Mesendoderm (in vitro differentiated cells): ENCODE results near the gene MYO6.

Experiments
- DNase-seq: peaks from one replicate; pipeline ENCODE4 v3.0.0; 2013
- H2AK5ac ChIP-seq: 2 replicates; pipeline ENCODE4 v1.6.1; 2013; ENCODE audit warnings: low read length, inconsistent platforms
- H2BK120ac ChIP-seq: 2 replicates; pipeline ENCODE4 v1.6.1; 2013; ENCODE audit warnings: low read depth, mild to moderate bottlenecking, low read length, moderate library complexity, mixed read lengths
- H2BK15ac ChIP-seq: replicated peaks from 2 replicates; pipeline ENCODE4 v1.6.1; 2013; ENCODE audit warnings: low read depth, mild to moderate bottlenecking, moderate library complexity
- H2BK5ac ChIP-seq: 2 replicates; pipeline ENCODE4 v1.6.1; 2013; ENCODE audit warnings: low read length, inconsistent platforms
- H3K18ac ChIP-seq: 2 replicates; pipeline ENCODE4 v1.6.1; 2013; ENCODE audit warnings: mild to moderate bottlenecking, low read length, mixed read lengths
- H3K23ac ChIP-seq: one replicate; pipeline ENCODE4 v1.6.1; 2013; ENCODE audit warnings: low read length
- H3K27ac ChIP-seq: 2 replicates; pipeline ENCODE4 v1.5.1; 2013; ENCODE audit warnings: low read depth, mild to moderate bottlenecking, inconsistent platforms, low read length, moderate library complexity
- H3K27me3 ChIP-seq: 2 replicates; pipeline ENCODE4 v1.6.1; 2013; ENCODE audit warnings: low read length, control low read depth, mild to moderate bottlenecking, inconsistent platforms; ENCODE audit not compliant: insufficient read depth, poor library complexity
- H3K36me3 ChIP-seq: 2 replicates; pipeline ENCODE4 v1.6.1; 2013; ENCODE audit warnings: low read length, inconsistent platforms; ENCODE audit not compliant: control insufficient read depth, insufficient read depth
- H3K4ac ChIP-seq: one replicate; pipeline ENCODE4 v1.6.1; 2013; ENCODE audit warnings: low read depth, mild to moderate bottlenecking, low read length, moderate library complexity
- H3K4me1 ChIP-seq: 2 replicates; pipeline ENCODE4 v1.6.1; 2013; ENCODE audit warnings: low read depth, low read length, inconsistent platforms; ENCODE audit not compliant: control insufficient read depth
- H3K4me2 ChIP-seq: 2 replicates; pipeline ENCODE4 v1.6.1; 2013; ENCODE audit warnings: low read length
- H3K4me3 ChIP-seq: 2 replicates; pipeline ENCODE4 v1.5.1; 2013; ENCODE audit warnings: mild to moderate bottlenecking, low read length
- H3K56ac ChIP-seq: one replicate; pipeline ENCODE4 v1.6.1; 2013; ENCODE audit warnings: low read length
- H3K79me1 ChIP-seq: 2 replicates; pipeline ENCODE4 v1.6.1; 2013; ENCODE audit warnings: low read length, inconsistent platforms
- H3K79me2 ChIP-seq: 2 replicates; pipeline ENCODE4 v1.6.1; 2013; ENCODE audit warnings: mild to moderate bottlenecking, low read length; ENCODE audit not compliant: control insufficient read depth, insufficient read depth
- H3K9ac ChIP-seq: 2 replicates; pipeline ENCODE4 v1.6.1; 2013; ENCODE audit warnings: low read length, inconsistent platforms
- H4K5ac ChIP-seq: one replicate; pipeline ENCODE4 v1.6.1; 2013; ENCODE audit warnings: low read length
- H4K8ac ChIP-seq: one replicate; pipeline ENCODE4 v1.6.1; 2013; ENCODE audit warnings: low read depth, mild to moderate bottlenecking, control low read depth, low read length, moderate library complexity
- WGBS: extraction: QIAGEN DNeasy Blood & Tissue Kit; methylation state at CpG from one replicate; pipeline ENCODE4 v1.1.7; 2013; ENCODE audit warnings: low lambda C conversion rate, missing lambda C conversion rate; ENCODE audit not compliant: insufficient coverage; ENCODE audit errors: extremely low coverage; 5-methylcytosine and 5-hydroxymethylcytosine counted together

MYO6 gene

DNA sequence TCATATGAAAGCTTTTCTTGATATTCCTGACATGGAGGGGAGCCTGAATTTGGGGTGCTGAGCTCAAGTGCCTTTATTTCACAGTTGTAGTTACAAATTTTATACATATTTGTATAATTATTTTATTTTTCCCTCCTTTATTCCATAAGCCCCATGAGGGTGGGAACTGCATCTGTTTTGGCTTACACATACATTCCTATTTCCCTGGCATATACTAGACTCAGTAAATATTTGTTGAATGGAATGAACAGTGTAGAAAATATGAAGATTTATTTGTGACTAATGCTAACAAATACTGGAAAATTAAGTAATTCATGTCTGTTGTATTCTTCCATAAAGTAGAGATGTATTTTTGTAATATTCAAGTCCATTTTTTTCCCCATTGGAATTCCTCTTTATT lies 127.1 kb downstream of the MYO6 start:
- Histone ChIP-seq H3K36me3 (no peaks in the 10 kb centered on the region), H4K5ac (no peak overlapping the region)

DNA sequence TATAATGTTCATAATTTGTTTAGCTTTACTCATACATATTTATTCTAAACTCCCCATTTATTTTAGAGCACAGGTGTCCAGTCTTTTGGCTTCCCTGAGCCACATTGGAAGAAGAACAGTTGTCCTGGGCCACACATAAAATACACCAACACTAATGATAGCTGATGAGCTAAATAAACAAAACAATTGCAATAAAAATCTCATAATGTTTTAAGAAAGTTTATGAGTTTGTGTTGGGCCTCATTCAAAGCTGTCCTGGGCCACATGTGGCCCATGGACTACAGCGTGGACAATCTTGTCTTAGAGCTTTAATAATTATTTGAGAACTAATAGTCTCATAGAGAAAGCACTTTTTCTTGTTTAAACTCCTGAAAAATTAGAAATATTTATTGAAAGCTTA lies 131.3 kb downstream of the MYO6 start:
- H4K8ac ChIP-seq = no peak overlapping the region
- H3K56ac ChIP-seq = no peak overlapping the region
- DNase-seq = no peak
- no peak overlapping the region for H2BK120ac ChIP-seq
- no peak overlapping the region for H3K4me2 ChIP-seq
- H3K23ac ChIP-seq = no peak overlapping the region
- no peak overlapping the region for H3K27ac ChIP-seq
- H3K4me1 ChIP-seq = no peaks in the 10 kb centered on the region
- H3K18ac ChIP-seq = no peak overlapping the region
- H3K27me3 ChIP-seq = no peaks in the 10 kb centered on the region
- H2AK5ac ChIP-seq = no peak overlapping the region
- H4K5ac ChIP-seq = no peak overlapping the region
- no peak overlapping the region for H2BK5ac ChIP-seq
- no peaks in the 10 kb centered on the region for H3K79me1 ChIP-seq
- no CpG with 5 or more reads among the region's 1 CpG for WGBS
- H3K4me3 ChIP-seq = no peak overlapping the region
- no peaks in the 10 kb centered on the region for H3K79me2 ChIP-seq
- H3K4ac ChIP-seq = no peak overlapping the region
- H2BK15ac ChIP-seq = no peak overlapping the region
- no peak overlapping the region for H3K9ac ChIP-seq
- H3K36me3 ChIP-seq = no peaks in the 10 kb centered on the region

More for the DNA sequence above, 127.1 kb downstream of the MYO6 start:
- no peak for DNase-seq
- Histone ChIP-seq H3K23ac (no peak overlapping the region), H3K9ac (no peak overlapping the region), H2AK5ac (no peak overlapping the region), H3K18ac (no peak overlapping the region), H4K8ac (no peak overlapping the region), H3K4me3 (no peak overlapping the region), H3K79me1 (no peaks in the 10 kb centered on the region), H3K27ac (no peak overlapping the region), H3K4me2 (no peak overlapping the region), H3K4me1 (no peaks in the 10 kb centered on the region), H3K56ac (no peak overlapping the region), H3K79me2 (no peaks in the 10 kb centered on the region), H2BK15ac (no peak overlapping the region), H3K4ac (no peak overlapping the region), H3K27me3 (no peaks in the 10 kb centered on the region), H2BK5ac (no peak overlapping the region), H2BK120ac (no peak overlapping the region)

DNA sequence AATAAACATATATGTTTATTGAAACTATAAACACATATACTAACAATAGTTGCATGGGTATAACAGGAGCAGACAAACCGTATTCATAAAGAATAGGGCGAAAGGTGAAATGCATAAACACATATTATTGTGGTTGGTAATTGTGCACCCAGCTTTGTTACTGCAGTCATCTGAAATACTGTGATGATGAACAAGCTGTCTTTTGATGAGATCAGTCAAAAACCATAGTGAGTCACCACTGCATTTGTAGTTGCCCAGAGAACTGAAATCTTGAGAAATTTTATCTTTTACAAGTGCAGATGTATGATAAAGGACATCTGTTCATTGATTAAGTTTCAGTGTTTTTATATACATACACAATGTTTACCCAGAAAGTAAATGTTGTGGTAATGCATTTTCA lies 133.7 kb downstream of the MYO6 start:
- H4K8ac ChIP-seq = no peak overlapping the region
- H2BK120ac ChIP-seq = no peak overlapping the region
- H3K9ac ChIP-seq = no peak overlapping the region
- no peaks in the 10 kb centered on the region for H3K27me3 ChIP-seq
- H3K79me2 ChIP-seq = no peaks in the 10 kb centered on the region
- WGBS = no CpG with 5 or more reads among the region's 2 CpGs
- no peak for DNase-seq
- H3K4me2 ChIP-seq = no peak overlapping the region
- no peak overlapping the region for H3K23ac ChIP-seq
- no peaks in the 10 kb centered on the region for H3K36me3 ChIP-seq
- H2BK5ac ChIP-seq = no peak overlapping the region
- no peak overlapping the region for H3K56ac ChIP-seq
- no peaks in the 10 kb centered on the region for H3K4me1 ChIP-seq
- H3K27ac ChIP-seq = no peak overlapping the region
- no peak overlapping the region for H2AK5ac ChIP-seq
- no peaks in the 10 kb centered on the region for H3K79me1 ChIP-seq
- no peak overlapping the region for H2BK15ac ChIP-seq
- H3K4ac ChIP-seq = no peak overlapping the region
- H4K5ac ChIP-seq = no peak overlapping the region
- H3K18ac ChIP-seq = no peak overlapping the region
- H3K4me3 ChIP-seq = no peak overlapping the region

GRCh38 chr6:75884822-75885221 lies 135.8 kb downstream of the MYO6 start:
- Histone ChIP-seq H3K18ac (no peak overlapping the region), H3K23ac (no peak overlapping the region), H4K8ac (no peak overlapping the region), H3K9ac (no peak overlapping the region), H3K56ac (no peak overlapping the region), H3K4ac (no peak overlapping the region), H3K4me2 (no peak overlapping the region), H3K4me3 (no peak overlapping the region), H2BK5ac (no peak overlapping the region), H3K79me2 (no peaks in the 10 kb centered on the region), H3K27me3 (no peaks in the 10 kb centered on the region), H3K27ac (no peak overlapping the region), H2BK120ac (no peak overlapping the region), H4K5ac (no peak overlapping the region), H3K36me3 (no peaks in the 10 kb centered on the region), H3K79me1 (no peaks in the 10 kb centered on the region), H3K4me1 (no peaks in the 10 kb centered on the region), H2AK5ac (no peak overlapping the region), H2BK15ac (no peak overlapping the region)
- WGBS = no CpG with 5 or more reads among the region's 2 CpGs
- DNase-seq = no peak

DNA sequence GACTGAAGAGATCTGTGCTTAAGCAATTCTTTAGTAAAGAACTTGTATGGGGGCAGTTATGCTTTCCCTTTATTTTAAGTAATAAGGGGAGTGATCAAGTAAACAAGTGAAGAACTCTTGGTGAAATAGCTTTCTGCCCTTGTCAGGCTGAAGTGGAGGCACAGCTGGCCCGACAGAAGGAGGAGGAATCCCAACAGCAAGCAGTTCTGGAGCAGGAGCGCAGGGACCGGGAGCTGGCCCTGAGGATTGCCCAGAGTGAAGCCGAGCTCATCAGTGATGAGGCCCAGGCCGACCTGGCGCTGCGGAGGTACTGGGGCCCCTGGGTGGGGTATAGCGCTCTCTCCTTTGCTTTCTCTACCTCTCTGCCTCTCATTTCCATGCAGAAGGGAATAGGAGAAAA lies 143.3 kb downstream of the MYO6 start:
- Histone ChIP-seq H3K36me3 (no peaks in the 10 kb centered on the region), H2AK5ac (no peak overlapping the region), H3K4me2 (no peak overlapping the region), H2BK15ac (no peak overlapping the region), H3K27ac (no peak overlapping the region), H4K5ac (no peak overlapping the region), H3K18ac (no peak overlapping the region), H3K56ac (no peak overlapping the region), H3K9ac (no peak overlapping the region), H3K79me1 (no peaks in the 10 kb centered on the region), H4K8ac (no peak overlapping the region), H3K4ac (no peak overlapping the region), H3K4me3 (no peak overlapping the region), H3K27me3 (no peaks in the 10 kb centered on the region), H2BK5ac (no peak overlapping the region), H3K4me1 (no peaks in the 10 kb centered on the region), H3K23ac (no peak overlapping the region), H2BK120ac (no peak overlapping the region), H3K79me2 (no peaks in the 10 kb centered on the region)
- no peak for DNase-seq
- no CpG with 5 or more reads among the region's 8 CpGs for WGBS

- DNase-seq = peak; percentile 76
- Histone ChIP-seq H3K4ac (no peak overlapping the region), H3K4me1 (no peaks in the 10 kb centered on the region), H3K4me2 (no peak overlapping the region), H3K27ac (no peak overlapping the region), H3K36me3 (no peaks in the 10 kb centered on the region), H3K4me3 (no peak overlapping the region), H2AK5ac (no peak overlapping the region), H3K79me2 (no peaks in the 10 kb centered on the region), H4K8ac (no peak overlapping the region), H3K23ac (no peak overlapping the region), H3K79me1 (no peaks in the 10 kb centered on the region), H2BK5ac (no peak overlapping the region), H3K27me3 (no peaks in the 10 kb centered on the region), H4K5ac (no peak overlapping the region), H3K56ac (no peak overlapping the region), H3K18ac (no peak overlapping the region), H3K9ac (no peak overlapping the region), H2BK15ac (no peak overlapping the region), H2BK120ac (no peak overlapping the region)
- WGBS = no CpG with 5 or more reads among the region's 5 CpGs
These were observed 144.2 kb downstream of the MYO6 start for GRCh38 chr6:75893058-75893775.
